CD4-positive, alpha-beta T cell treated with Interleukin-21 for 1 hour (primary cell): Measurements from ENCODE around the gene NME7.
"Not testable (repeated sequence)": the region's sequence is repeated elsewhere in the genome, so short reads cannot be mapped to it uniquely, and the experiment has no call there.

Experiments used
- DNase-seq: peaks from one replicate; pipeline ENCODE4 v3.0.0-alpha.2; 2020

Gene NME7

GRCh38 chr1:169300854-169301253, 66.7 kb downstream of the NME7 start:
- DNase-seq, result no peak

DNA sequence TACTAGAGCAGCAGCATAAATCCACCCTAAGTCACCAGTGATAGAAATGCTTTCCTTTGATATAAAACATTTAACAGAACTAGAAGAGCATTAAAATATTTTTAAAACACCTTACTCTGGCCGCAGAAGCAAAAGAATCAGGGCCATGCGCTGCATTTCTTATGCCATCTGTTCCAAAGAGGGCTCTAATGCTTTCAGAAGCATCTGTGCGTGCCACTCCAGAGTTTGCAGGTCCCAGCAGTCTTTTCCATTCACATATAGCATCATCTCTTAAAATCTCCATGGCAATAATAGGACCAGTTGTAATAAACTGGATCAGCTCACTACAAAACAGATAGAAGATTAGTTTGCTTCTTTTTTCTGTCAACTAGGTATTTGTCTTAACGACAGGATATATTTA, 69.2 kb downstream of the NME7 start:
- DNase-seq, result no peak

DNA sequence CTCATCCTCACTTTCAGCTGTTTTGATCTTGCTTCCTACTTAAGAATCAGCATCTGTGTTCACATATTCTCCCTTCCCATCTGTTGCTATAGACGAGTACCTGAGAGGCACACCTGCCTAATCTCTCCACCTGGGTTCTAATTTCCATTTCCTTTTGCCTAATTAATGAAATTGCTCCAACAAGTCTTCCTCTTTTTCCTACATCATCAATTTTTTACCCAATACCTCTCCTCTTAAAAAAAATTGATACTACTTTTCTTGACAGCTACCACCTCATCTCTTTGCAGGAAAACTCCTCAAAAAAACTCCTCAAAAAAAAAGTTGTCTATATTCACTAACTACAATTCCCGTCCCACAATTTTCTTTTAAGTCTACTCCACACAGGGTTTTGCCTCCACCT, 71.8 kb downstream of the NME7 start:
- no peak for DNase-seq

DNA sequence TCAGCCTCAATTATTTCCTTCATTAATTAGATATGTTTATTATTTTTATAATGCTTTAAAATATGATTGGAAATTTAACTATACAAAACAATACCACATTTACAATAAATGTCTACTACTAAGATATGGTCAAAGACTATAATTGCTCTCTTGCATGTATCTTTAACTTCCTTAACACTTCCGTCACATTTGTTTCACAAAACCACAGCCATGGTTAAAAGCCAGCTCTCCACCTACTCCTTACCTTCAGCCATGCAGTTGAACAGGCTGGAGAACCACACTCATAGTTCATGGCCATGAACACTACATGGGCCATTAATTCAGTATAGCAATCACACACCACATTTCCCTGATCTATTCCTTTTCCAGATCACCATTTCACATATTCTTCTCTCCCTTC, 72.2 kb downstream of the NME7 start:
- no peak for DNase-seq

DNA sequence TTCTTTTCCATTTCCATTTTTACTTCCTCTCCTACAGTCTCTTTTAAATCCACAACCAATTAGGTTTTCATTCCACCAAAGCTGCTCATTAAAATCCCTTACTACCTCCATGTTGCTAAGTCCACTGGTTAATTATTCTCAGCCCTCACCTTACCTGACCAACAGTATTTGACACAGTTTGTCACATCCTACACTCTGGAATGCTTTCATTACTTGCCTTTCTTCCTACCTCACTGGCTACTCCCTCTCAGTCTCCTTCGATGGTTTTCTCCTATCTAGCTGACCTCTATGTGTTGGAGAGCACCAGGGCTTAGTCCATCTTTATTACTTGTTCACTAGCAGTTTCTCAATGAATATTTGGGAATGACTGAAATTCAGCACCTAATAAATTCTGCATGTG, 78.6 kb downstream of the NME7 start:
- DNase-seq, result no peak

GRCh38 chr1:169288011-169288414, 79.6 kb downstream of the NME7 start:
- DNase-seq, result no peak

- DNase-seq, result no peak
These were observed 80.3 kb downstream of the NME7 start for GRCh38 chr1:169287280-169287679.

DNA sequence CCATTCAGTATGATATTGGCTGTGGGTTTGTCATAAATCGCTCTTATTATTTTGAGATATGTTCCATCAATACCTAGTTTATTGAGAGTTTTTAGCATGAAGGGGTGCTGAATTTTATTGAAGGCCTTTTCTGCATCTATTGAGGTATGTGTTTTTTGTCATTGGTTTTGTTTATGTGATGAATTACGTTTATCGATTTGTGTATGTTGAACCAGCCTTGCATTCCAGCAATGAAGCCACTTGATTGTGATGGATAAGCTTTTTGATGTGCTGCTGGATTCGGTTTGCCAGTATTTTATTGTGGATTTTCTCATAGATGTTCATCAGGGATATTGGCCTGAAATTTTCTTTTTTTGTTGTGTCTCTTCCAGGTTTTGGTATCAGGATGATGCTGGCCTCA, 86.0 kb downstream of the NME7 start:
- DNase-seq, result not testable (repeated sequence)

DNA sequence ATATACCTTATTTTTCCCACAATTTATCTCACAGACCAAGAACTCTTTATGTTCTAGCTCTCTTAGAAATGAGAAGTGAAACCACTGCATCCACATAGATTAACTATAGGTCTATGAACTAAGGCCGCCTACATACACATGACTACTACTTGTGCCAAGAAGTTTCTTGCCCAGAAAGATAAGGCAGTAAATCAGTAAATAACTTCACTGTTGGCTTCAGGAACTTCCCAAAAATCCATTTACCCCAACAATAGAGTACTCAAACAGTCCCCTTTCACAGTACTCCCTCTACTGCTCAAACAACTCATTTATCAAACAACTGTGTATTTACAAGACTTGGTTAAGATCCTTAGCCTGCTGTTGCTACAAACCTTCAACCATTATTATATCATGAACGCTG, 96.5 kb downstream of the NME7 start:
- no peak for DNase-seq

- no peak for DNase-seq
These were observed 101.5 kb downstream of the NME7 start for GRCh38 chr1:169266133-169266532.

- no peak for DNase-seq
These were observed 104.5 kb downstream of the NME7 start for GRCh38 chr1:169263059-169263458.

GRCh38 chr1:169261884-169262283, 105.7 kb downstream of the NME7 start:
- no peak for DNase-seq

DNA sequence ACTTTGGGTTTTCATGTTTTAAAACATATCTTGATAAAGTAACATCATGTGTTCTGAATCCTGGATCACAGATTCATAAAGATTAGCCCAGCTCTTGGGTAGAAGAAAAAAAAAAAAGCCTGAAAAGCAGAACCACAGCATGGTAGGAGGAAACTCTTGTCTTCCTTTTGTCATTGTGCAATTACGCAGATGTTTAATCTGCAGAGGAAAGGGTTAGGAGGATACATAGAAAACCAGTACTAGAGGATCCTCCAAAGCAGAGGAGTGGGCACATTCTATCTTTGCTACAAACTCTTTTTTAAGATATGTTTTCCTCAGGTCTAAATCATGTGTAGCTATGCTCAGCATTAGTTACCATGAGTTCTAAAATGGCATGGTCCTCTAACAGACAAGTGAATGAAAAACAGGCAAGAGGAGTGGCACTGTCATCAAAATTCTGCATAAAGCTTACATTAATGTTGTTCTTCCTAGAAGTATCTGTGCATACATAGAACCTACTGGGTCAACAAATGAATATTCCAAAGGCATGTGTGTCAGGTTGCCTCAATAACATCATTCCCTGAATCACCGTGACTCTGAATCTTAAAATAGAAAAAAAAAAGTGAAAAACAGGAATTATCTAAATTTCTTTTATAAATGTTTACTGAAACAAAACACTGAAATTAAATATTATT, 107.0 kb downstream of the NME7 start:
- no peak for DNase-seq

- no peak for DNase-seq
These were observed 107.8 kb downstream of the NME7 start for GRCh38 chr1:169259816-169260215.

DNA sequence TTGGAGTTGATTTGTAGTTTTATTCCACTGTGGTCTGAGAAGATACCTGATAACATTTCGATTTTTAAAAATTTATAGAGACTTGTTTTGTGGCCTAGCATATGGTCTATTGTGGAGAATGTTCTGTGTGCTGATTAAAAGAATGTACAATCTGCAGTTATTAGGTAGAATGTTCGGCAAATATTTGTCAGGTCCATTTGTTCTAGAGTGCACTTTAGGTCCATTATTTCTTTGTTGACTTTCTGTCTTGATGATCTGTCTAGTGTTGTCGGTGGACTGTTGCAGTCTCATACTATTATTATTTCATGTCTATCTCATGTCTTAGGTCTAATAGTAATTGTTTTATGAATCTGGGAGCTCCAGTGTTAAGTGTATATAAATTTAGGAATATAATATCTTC, 116.8 kb downstream of the NME7 start:
- no peak for DNase-seq

DNA sequence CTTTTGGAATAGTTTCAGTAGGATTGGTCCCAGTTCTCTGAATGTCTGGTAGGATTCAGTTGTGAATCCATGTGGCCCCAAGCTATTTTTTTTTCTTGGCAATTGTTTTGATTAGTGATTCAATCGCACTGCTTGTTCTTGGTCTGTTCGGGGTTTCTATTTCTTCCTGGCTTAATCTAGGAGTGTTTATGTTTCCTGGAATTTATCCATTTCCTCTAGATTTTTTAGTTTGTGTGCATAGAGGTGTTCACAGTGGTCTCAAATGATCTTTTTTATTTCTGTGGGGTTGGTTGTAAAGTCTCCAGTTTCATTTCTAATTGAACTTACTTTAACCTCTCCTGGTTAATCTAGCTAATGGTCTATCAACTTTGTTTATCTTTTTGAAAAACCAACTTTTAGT, 117.6 kb downstream of the NME7 start:
- DNase-seq, result no peak

- DNase-seq, result no peak
These were observed 118.0 kb downstream of the NME7 start for GRCh38 chr1:169249611-169250010.

DNA sequence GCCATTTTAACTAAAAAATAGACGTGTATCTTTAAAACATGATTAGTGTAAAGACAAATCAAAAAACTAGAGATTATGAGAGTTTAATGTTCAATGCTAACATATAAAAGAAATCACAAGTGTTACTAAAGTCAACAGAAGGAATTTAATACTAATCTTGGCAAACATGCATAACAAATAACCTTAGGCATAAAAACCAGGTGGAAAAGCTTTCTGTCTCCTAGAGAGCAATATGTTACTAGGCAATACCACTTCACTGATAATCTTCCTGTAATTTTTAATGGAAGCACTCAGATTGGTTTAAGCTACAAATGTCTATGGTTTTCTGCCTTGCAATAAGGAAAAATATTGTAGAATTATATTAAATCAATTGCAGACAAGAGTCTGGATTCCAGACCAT, 121.9 kb downstream of the NME7 start:
- DNase-seq, result no peak

DNA sequence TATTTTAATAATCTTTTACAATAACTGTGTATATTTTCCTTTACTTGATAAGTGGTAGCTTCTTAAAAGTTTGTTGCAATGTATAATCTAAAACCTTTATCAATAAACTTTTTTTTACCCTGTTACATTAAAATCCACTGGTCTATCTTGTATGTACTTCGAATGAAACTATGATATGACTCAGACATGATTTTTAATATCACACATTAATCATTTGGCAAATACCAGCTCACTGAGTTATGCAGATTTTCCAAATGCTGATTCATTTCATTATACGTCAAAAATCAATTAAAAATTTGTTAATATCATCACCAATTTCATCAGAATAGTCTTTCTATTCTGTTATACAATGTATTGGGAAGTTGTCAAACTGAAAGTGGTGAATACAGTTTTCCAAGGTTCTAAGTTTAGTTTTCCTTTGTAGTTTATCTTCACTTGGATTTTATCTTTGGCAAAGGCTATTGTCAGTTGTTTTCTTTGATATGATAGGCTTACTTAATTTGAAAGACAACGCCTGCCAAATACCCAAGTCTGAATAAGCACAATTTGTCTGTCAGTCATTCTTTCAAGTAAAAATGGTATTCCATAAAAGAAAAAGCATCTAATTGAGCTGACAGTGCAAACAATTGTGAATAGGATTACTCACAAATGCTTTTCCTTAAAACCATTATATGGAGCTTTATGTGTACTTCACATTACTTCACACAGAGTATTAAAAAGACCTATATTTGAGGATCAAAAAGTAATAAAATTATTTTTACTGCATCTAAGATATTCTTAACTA, 127.0 kb downstream of the NME7 start:
- no peak for DNase-seq

- no peak for DNase-seq
These were observed 130.7 kb downstream of the NME7 start for GRCh38 chr1:169236880-169237279.

DNA sequence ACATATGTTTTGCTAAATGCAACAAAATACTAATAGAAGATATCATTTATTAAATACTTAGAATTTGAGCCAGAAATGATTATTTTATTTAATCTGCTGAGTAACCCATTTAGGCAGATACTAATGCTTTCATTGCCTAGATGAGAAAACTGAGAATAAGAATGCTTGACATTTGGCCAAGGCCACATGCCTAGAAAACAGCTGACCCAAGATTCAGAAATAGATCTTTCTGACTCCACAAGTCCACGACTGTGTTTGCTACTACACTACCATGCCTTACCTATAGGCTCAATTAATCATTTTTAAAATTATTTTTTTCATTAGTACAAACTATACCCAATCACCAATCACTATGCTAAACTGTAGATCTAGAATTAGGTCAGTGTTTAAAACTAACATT, 131.5 kb downstream of the NME7 start:
- no peak for DNase-seq

- no peak for DNase-seq
These were observed 132.0 kb downstream of the NME7 start for GRCh38 chr1:169235568-169235967.

- no peak for DNase-seq
These were observed 132.8 kb downstream of the NME7 start for GRCh38 chr1:169234780-169235179.

DNA sequence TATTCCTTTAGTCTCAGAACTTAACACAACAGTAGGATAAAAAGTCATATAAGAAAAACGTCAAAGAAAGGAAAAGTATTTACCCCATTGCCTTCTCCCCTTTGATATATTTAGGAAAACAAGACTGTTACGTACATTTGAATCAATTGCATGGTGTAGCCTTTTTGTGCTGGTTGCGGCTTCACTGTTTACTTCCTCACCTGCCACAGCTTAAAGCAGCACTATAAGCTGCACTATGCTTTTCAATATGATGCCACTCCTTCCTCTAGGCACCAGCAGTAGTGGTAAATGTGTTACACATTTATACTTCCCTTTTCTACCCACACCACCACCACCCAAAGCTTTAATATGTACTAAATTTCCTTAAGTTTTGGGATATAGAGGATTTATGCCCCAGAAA, 150.0 kb downstream of the NME7 start:
- no peak for DNase-seq

DNA sequence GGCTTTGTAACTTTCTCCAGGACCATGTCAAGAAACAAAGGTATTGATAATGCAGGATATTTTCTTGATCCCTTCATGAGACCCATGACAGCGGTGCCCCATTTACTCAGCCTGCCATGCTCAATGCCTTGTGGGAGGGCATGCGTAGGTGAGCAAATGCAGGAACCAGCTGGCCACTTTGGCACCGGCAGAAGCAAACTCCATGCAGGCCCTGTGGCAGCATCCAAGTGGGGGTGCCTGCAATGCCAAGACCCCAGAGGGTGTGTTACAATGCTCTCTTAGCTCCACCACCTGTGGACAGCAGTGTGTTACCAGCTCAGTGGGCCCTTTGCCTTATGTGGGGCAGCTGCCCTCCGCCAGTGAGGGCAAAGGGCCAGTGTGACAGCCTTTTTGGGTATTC, 153.0 kb downstream of the NME7 start:
- DNase-seq, result no peak
